Left ventricle myocardium superior (tissue), 1 donor: ENCODE data around the gene GUCA2A. TPM values are rescaled to one million over a fixed set of nuclear protein-coding genes. Genes with fewer than 3 reads are reported as not detected.
A peak's percentile ranks its signal among the peaks of the same experiment; 100 is the strongest.

Experiments used
- ATAC-seq: fragments of 200-7000 bp; cut with Tn5 transposase; one replicate; pipeline ENCODE4 v1.9.1; 2020; ENCODE audit warnings: mild to moderate bottlenecking, moderate library complexity
- DNase-seq: peaks from one replicate; pipeline ENCODE4 v3.0.0-alpha.2; 2020
- intact Hi-C: fragments of 100-400 bp; cut with micrococcal nuclease; formaldehyde crosslinking; loops from one replicate; pipeline ENCODE4 v1.11.0; 2022
- total RNA-seq: library from RNA; stranded (reverse); fragmentation: NEBNext Ultra II Directional; extraction: Animal tissue kit (Norgen Biotek cat#: 25700); gene quantifications from one replicate; pipeline ENCODE4 v1.2.1, GENCODE V29; 2021
- donor health status: DM: no; HTN: yes; CAD: no; lungs with severe emphysema.

GUCA2A gene
- total RNA-seq, 1 donor from 2014 or later: not detected

DNA sequence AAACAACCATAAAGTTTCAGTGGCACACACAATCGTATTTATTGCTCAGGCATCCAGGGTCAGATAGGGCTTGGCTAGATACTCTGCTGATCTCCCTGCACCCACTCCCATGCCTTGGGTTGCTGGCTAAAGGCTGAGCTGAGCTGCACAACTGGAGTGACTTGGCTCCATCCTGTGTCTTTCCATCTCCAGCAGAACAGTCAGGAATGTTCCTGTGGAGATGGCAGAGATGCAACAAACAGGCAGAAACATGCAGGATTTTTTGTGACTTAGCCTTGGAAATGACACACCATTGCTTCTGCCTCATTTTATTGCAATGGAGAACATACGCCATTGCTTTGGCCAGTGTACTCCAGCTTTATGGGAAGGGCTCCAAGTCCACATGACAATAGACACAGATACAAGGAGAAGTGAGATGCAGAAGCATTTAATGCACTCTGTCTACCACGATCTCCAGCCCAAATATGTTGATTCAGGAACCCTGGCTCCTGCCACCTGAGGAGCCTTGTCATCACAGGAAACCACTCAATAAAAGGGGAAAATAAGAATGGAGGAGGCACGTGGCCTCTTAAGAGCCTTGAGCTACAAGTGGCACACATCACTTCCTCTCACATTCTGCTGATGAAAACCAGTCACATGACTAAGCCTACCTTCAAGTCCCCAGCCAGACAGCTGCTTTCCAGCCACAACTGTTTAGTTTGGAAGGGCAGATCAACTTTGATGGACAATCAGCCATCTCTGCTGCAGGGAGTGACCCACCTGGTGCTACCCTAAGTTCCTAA lies 21.5 kb downstream of the GUCA2A start:
- intact Hi-C loops: no loop called here
- ATAC-seq (peak; percentile 18), DNase-seq (no peak)

DNA sequence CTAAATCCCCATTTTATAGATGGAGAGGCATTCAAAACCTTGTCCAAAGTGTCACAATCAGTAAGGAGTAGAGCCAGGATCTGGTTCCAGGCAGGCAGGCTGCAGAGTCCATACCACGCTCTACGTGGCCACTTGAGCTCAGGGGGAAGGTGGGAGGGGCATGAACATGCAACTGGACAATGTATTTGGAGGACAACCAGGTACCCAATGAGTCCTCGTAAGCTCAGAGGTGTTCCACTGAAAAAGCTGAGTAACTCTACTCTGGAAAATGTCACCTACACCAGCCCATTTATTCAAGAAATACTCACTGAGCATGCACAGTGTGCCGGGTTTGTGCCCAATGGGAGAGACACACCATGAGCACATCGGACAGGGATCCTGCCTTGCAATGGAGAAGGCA lies 22.6 kb downstream of the GUCA2A start:
- intact Hi-C loops: no loop called here
- no peak for ATAC-seq
- DNase-seq: no peak

DNA sequence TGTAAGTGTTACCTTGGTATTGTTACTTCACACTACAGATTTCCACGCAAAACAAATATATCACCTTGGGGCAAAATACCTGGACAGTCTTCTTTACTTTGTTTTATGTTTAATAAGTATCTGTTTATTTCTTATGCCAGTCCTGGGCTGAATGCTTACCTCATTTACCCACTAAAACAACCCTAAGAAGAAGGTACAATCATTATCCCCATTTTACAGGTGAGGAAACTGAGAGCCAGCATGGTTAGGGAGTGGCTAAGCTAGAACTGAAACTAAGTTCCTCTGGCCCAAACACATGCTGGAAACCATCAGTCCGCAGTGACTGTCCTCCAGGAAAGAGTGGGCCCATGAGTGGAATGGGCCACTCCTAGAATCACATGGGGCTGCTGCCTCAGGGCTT lies 24.4 kb downstream of the GUCA2A start:
- DNase-seq: no peak
- intact Hi-C loops: no loop called here
- no peak for ATAC-seq

DNA sequence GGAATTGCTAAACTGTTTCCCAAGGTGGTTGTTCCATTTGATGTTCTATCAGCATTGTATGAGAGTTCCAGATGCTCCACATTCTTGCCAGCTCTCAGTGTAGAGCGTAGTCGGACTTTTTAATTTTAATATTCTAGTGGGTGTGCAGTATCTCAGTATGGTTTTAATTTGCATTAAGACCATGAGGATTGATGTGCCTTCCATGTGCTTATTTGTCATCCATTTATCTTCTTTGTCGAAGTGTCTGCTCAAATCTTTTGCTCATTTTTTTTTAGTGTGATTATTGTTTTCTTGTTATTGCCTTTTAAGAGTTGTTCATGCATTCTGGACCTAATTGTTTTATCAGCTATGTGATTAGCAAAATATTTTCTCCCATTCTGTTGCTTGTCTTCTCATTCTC lies 25.1 kb downstream of the GUCA2A start:
- intact Hi-C loops: no loop called here
- ATAC-seq (no peak), DNase-seq (no peak)

DNA sequence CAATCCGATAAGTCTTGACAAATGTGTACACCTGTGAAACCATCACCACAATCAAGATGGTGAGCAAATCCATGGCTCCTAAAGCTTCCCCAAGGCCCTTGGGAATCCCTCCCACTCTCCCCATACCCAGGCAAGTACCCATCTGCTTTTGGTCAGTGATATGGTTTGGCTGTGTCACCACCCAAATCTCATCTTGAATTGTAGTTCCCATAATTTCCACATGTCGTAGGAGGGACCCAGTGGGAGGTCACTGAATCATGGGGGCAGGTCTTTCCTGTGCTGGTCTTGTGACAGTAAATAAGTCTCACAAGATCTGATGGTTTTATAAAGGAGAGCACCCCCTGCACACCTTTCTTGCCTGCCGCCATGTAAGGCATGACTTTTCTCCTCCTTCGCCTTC lies 26.0 kb downstream of the GUCA2A start:
- intact Hi-C loops: no loop called here
- ATAC-seq (no peak), DNase-seq (no peak)

DNA sequence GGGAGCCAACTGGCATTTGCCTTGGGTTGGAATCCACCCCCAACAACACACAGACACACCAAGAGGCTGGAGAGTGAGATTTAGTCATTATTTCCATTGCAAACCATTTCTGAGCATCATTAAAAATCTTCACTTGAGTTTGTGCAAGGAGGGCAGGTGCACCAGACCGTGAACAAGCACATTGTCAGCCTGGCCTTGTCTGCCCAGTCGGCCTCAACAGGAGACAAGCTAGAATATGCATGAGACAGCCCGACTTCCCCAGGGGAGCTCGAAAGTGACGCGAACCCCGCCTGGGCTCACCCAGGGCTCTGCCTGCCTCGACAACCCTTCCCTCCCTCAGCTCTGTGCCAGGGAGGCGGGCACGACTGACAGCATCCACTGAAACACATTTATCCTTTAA lies 26.8 kb downstream of the GUCA2A start:
- no peak for ATAC-seq
- no peak for DNase-seq

DNA sequence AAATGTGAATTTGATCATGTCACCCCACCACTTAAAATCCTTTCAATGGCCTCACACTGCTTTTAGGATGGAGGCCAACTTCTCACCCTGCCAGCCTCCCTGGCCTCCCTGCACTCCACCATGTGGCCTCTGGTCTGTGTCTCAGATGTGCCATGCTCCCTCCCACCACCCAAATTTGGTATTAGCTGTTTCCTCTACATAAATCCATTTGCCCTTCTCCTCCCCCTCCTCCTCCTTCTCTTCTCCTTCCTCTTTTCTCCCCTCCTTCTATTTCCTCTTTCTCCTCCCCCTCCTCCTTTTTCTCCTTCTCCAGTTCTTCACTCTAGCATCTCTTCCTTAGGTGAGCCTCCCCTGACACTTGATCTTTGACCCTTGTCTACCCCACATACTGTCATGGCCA lies 28.1 kb downstream of the GUCA2A start:
- ATAC-seq: no peak
- DNase-seq: no peak
- intact Hi-C loops: no loop called here

More for the DNA sequence above, 26.8 kb downstream of the GUCA2A start:
- intact Hi-C loops: no loop called here

DNA sequence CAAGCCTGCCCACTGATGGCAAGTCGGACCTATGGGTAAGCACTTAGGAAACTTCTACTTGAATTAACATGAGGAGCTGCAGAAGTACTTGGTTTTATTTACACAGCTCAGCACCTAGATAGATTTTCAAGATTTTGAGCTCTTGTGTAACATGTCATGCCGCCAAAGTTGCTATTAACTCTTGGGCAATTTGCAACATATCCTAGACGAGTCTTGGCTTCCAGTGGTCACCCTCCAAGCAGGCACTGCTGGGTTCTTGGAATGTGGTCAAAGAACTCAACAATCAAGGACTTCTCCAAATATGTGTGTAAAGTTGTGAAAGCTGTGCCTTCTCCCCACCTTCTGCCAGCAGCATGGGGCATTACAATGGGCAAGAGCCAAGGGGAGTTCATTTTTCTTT lies 29.1 kb downstream of the GUCA2A start:
- no peak for ATAC-seq
- DNase-seq: no peak
- intact Hi-C loops: no loop called here

DNA sequence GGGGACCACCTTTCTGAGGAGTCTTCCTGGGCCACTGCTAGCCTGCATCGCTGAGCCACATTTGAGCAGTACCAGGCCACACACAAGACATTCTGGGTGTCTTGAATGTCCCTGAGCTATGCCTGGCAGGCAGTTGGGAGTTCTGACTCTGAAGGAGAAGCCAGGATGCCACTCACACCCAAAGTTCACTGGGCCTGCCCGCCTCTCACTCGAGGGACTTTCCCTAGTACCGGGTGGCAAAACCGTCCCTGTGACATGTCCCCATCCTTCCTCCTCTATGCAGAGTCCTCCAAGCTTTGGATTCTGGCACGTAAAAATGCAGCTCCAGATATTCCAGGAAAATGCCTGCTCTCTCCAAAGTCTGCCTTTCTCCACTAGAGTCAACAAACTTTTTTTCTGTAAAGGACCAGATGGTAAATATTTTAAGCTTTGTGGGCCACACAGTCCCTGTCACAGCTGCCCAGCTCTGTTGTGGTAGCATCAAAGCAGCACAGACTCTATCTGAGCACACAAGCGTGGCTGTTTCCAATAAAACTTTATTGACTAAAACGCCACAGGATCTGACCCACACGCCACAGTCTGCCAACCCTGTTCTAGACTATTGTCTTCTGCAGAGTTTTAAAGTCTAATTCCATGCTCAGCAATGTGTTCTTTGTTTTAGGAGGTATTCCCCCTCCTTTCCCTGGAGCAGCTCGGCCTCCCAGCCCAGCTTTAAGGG lies 30.6 kb downstream of the GUCA2A start:
- ATAC-seq (no peak), DNase-seq (no peak)
- intact Hi-C loops: no loop called here

DNA sequence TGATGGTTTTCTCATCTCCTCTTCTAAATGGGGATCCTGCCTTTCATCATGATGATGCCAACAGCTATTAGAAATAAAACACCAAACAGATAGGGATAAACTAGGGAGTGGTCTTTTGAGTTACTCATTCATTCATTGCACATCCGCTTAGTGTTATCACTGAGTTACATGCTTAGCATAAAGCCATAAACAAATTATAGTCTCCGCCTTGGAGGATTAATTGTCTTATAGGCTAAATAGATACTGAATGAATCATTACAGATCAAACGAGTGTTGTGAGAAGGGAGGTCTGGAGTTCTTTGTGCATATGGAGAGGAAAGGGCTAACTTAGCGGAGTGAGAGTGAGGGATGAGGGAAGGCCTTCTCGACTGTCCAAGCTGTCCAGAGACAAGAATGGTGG lies 31.2 kb downstream of the GUCA2A start:
- intact Hi-C loops: no loop called here
- DNase-seq: no peak
- ATAC-seq: no peak

DNA sequence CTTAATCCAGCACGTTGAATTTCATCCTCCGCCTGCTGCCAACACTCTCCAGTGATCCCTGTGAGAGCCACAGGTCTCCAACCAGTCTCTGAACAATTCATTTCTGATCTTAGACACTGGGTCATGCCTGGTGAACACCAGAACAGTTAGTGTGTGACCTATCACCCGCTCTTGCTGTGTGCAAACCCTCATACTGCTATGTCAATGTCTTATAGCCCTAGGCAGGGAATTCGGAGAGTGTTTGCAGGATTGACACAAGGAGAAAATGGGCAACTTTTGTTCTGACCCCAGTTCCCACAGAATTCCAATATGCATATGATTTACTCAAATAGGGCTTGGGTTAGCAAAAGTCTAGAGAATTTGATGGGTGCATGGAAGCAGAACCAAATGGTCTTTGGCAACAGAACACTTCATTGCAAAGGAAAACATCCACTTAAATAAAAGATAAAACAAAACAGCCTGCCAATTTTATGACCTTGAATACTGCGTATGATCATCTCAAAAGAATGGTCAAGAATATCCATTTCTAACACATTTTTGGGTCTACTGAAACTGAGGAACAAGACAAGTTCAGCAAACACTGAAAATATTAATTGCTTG lies 34.4 kb downstream of the GUCA2A start:
- intact Hi-C loops: no loop called here
- DNase-seq: no peak
- ATAC-seq: no peak

DNA sequence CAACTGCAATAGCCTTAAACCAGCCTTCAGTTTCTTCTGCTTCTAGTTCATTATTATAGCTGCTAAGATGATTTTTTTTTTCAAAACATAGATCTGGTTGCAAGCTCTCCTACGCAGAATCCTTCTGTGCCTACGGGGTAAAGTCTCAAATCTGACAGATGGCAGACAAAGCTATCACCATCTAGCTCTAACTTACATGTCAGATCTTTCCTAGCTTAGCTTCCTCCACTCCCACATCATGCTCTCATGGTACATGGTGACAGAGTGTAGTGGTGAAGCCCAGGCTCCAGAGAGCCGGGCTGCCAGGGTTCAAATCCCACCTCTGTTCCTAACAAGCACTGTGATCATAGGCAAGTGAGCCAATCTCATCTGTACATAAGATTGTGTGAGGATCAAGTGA lies 35.6 kb downstream of the GUCA2A start:
- ATAC-seq: no peak
- intact Hi-C loops: no loop called here
- DNase-seq: no peak

DNA sequence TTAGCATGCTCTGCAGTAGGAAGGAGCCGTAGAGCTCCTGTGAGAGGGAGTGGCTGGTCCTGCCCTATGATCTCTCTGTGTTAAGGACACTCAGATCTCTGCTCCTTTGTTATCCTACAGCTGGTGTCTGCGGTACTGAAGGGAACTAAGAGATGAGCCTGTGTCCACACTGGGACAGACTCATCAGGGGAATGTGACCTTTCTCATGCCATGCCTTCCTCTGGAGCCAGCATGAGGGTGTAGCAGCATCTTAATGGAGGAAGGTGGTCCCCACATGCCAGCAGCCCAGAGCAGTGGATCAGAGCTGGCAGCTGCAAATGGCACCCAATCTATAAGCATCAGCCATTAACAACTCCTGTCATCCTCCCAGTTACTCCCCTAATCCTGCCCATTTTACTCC lies 36.0 kb downstream of the GUCA2A start:
- ATAC-seq: no peak
- intact Hi-C loops: no loop called here

DNA sequence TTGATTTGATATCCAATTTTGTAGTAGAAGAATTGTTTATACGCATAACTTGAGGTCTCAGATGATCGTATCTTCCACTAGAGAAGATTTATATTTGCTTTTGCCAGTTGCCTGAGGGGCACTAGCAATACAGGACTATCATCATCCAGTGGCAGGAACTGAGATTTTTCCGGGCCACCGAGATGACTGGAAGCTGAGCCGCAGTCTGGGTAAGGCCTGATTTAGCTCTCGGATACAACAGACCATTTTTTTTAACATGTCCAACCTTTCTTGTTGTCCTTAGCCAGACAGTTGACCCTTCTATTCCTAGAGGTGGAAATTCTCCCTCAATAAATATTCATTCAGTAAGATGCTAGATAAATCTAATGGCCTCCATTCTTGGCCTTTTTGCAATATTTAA lies 36.8 kb downstream of the GUCA2A start:
- ATAC-seq: no peak
- intact Hi-C loops: no loop called here
- DNase-seq: no peak

More for the DNA sequence above, 36.0 kb downstream of the GUCA2A start:
- no peak for DNase-seq

DNA sequence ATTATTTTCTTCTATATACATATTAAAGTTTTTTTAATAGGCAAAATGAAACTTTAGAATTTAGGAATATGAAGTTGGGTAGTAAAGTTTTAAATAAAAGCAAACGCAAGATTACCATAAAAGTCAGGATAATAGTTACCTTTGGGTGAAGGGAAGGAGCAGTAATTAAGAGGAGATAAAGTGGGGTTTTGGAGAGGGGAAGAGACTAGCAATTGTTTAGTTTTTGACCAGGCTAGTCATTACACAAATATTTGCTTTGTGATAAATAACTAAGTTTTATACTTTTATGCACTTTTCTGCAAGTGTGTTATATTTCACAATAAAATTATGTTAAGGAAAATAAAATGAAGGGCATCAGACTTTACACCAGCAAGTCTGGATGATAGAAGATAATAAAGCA lies 39.0 kb downstream of the GUCA2A start:
- intact Hi-C loops: no loop called here
- DNase-seq: no peak
- ATAC-seq: no peak

DNA sequence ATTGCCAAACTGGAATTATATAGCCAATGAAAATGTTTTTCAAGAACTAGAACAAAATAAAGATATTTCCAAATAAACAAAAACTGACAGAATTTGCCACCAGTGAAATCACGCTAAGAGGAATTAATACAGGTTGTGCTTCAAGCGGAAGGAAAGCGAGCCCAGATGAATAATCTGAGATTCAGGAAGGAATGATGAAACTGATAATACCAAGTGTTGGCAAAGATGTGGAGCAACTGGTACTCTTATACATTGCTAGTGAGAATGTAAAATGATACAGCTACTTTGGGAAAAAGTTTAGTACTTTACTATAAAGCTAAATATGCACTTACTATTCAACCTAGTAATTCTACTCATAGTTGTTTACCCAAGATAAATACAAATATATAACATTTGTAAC lies 42.1 kb downstream of the GUCA2A start:
- no peak for DNase-seq
- no peak for ATAC-seq
- intact Hi-C loops: no loop called here

DNA sequence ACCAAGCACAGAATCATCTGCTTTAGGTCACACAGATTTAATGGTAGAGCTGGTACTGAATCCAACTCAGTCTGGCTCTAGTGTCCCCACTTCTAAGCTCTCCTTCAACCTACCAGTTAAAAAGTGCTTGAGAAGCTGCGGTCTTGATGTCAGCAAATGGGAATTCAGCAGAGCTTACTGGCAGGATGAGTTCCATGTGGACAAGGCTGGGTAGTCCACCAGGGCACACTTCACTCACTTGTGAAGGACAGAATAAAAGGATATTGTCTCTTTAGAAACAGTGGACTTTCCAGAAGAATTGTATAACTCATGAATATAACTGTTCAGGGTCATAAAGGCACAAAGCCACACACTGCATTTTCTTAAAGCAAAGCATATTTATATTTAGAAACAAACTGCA lies 46.4 kb downstream of the GUCA2A start:
- DNase-seq: no peak
- intact Hi-C loops: no loop called here
- ATAC-seq: no peak

DNA sequence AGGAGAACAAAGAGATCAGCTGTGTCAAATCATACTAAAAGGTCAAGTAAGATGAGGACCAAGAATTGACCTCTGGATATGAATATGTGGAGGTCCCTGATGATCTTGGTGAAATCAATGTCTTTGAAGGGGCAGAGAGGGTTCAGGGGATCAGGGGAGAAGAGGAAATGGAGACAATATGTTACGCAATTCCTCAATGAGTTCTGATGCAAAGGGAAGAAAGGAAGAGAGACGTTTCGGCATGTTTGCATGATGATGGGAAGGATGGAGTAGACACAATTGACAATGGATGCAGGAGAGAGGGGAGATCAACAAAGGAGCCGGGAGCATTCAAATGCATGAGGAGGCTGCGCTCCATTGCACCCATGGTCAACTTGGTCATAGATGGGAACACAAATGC lies 47.3 kb downstream of the GUCA2A start:
- no peak for DNase-seq
- intact Hi-C loops: no loop called here
- ATAC-seq: no peak

DNA sequence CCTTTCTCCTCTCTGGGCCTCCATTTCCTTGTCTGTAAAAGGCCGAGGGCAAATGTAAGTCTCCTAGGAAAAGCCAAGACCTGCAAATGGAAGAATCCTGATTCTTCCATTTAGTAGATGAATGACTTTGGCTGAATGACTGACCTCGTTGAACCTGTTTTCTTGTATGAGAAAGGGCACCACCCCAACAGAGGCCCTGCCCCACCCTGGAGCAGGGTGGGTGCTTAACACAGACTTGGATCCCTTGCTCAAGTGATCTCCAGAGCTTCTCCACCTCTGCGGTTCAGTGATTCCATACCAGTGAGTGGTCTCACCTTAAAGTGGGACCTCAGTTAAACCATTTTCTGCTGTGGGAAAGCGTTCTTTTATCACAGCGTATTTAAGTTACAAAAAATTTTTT lies 50.3 kb downstream of the GUCA2A start:
- DNase-seq: no peak
- no peak for ATAC-seq
- intact Hi-C loops: no loop called here
